Omental fat pad (tissue), 4 donors: ENCODE results near the gene RASSF4. TPM values are rescaled to one million over a fixed set of nuclear protein-coding genes. Genes with fewer than 3 reads are reported as not detected.

ENCODE experiments used
- ATAC-seq: fragments of 150-250 bp; one replicate; pipeline ENCODE4 v1.9.1; 2016; ENCODE audit warnings: mild to moderate bottlenecking, moderate library complexity; ENCODE audit not compliant: low FRiP score
- DNase-seq: peaks from one replicate; pipeline ENCODE4 v3.0.0-alpha.2; 2019; ENCODE audit warnings: low spot score
- CTCF ChIP-seq, 3 donors: fragments of 450-650 bp; IDR thresholded peaks; one replicate each; pipeline ENCODE4 v1.5.1; 2016 to 2017; ENCODE audit warnings: antibody characterized with exemption in 3 of 3, mild to moderate bottlenecking in 3 of 3, moderate library complexity in 2 of 3
- total RNA-seq, 4 donors: library from RNA; depleted of rRNA; stranded (reverse); fragments of >200 nt; gene quantifications; one replicate each; pipeline ENCODE4 v1.1.0, GENCODE V29; 2016

The RASSF4 gene
- total RNA-seq, 4 donors from 2014 or later = 75.1 to 229 (median 142) TPM

GRCh38 chr10:44963772-44964633 lies 4.4 kb downstream of the RASSF4 start:
- TF ChIP-seq CTCF (IDR thresholded peaks at IDR 0.05) = no peak
- ATAC-seq = no peak
- peak; percentile 22 for DNase-seq

GRCh38 chr10:44965104-44965503 lies 5.5 kb downstream of the RASSF4 start:
- no peak for ATAC-seq
- DNase-seq = no peak
- no peak for TF ChIP-seq CTCF (IDR thresholded peaks at IDR 0.05)

GRCh38 chr10:44965651-44966097 lies 6.1 kb downstream of the RASSF4 start:
- TF ChIP-seq CTCF (IDR thresholded peaks at IDR 0.05) = no peak
- peak; percentile 21 for DNase-seq
- no peak for ATAC-seq

GRCh38 chr10:44966129-44966815 lies 6.7 kb downstream of the RASSF4 start:
- TF ChIP-seq CTCF (IDR thresholded peaks at IDR 0.05) = no peak
- ATAC-seq = no peak

GRCh38 chr10:44966816-44967509 lies 7.4 kb downstream of the RASSF4 start:
- TF ChIP-seq CTCF (IDR thresholded peaks at IDR 0.05) = no peak
- DNase-seq (peak; percentile 4), ATAC-seq (no peak)

More at GRCh38 chr10:44966129-44966815, 6.7 kb downstream of the RASSF4 start:
- peak; percentile 21 for DNase-seq

GRCh38 chr10:44967616-44968015 lies 8.0 kb downstream of the RASSF4 start:
- DNase-seq (peak; percentile 17), ATAC-seq (no peak)
- no peak for TF ChIP-seq CTCF (IDR thresholded peaks at IDR 0.05)
